Measurements from ENCODE around the gene TFEB.

Gene TFEB

GRCh38 chr6:41651962-41652657 lies 83.3 kb downstream of the TFEB start:
- no peaks in the 10 kb centered on the region for H3K27me3 ChIP-seq (ENCODE audit: insufficient read depth, low read length)
- H3K4me1 ChIP-seq (ENCODE audit: insufficient read depth, low read length), result no peaks in the 10 kb centered on the region
- H3K36me3 ChIP-seq (ENCODE audit: insufficient read depth, low read length), result peaks cover 48% of the 10 kb centered on the region
- H3K4me3 ChIP-seq (ENCODE audit: low read length), result no peak overlapping the region
- no peak overlapping the region for H2AFZ ChIP-seq (ENCODE audit: low read depth, low read length)
- H3K9me3 ChIP-seq (ENCODE audit: low read length), result no peaks in the 10 kb centered on the region

GRCh38 chr6:41651246-41651961 lies 84.0 kb downstream of the TFEB start:
- no peaks in the 10 kb centered on the region for H3K4me1 ChIP-seq (ENCODE audit: insufficient read depth, low read length)
- no peaks in the 10 kb centered on the region for H3K9me3 ChIP-seq (ENCODE audit: low read length)
- no peaks in the 10 kb centered on the region for H3K27me3 ChIP-seq (ENCODE audit: insufficient read depth, low read length)
- H3K36me3 ChIP-seq (ENCODE audit: insufficient read depth, low read length), result peaks cover 55% of the 10 kb centered on the region
- H2AFZ ChIP-seq (ENCODE audit: low read depth, low read length), result no peak overlapping the region
- no peak overlapping the region for H3K4me3 ChIP-seq (ENCODE audit: low read length)

DNA sequence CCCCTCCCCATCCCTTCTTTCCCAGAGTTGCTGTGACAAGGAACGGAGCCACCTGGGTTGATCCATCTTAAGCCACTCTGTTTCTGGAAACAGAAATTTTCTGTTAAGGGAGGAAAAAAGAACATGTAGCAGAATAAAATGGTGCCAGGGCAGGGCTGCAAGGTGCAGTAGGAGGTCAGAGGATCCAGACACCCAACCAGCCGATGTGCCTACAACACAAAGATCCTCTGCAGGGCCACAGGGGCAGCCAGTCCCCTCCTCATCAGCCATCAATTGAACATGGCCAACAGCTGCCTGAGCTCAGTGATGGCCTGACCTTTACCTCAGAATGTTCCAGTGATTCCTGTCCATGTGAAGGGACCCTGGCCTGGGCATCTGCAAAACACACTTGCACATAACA lies 85.3 kb downstream of the TFEB start:
- Histone ChIP-seq H3K9me3 (ENCODE audit: low read length) (no peaks in the 10 kb centered on the region), H3K4me3 (ENCODE audit: low read length) (no peak overlapping the region), H2AFZ (ENCODE audit: low read depth, low read length) (no peak overlapping the region), H3K36me3 (ENCODE audit: insufficient read depth, low read length) (peaks cover 58% of the 10 kb centered on the region), H3K4me1 (ENCODE audit: insufficient read depth, low read length) (no peaks in the 10 kb centered on the region), H3K27me3 (ENCODE audit: insufficient read depth, low read length) (no peaks in the 10 kb centered on the region)

GRCh38 chr6:41649596-41649995 lies 85.8 kb downstream of the TFEB start:
- Histone ChIP-seq H3K27me3 (ENCODE audit: insufficient read depth, low read length) (no peaks in the 10 kb centered on the region), H3K4me3 (ENCODE audit: low read length) (no peak overlapping the region), H3K4me1 (ENCODE audit: insufficient read depth, low read length) (peaks cover 4% of the 10 kb centered on the region), H2AFZ (ENCODE audit: low read depth, low read length) (no peak overlapping the region), H3K9me3 (ENCODE audit: low read length) (no peaks in the 10 kb centered on the region), H3K36me3 (ENCODE audit: insufficient read depth, low read length) (peaks cover 58% of the 10 kb centered on the region)

GRCh38 chr6:41648921-41649320 lies 86.5 kb downstream of the TFEB start:
- Histone ChIP-seq H3K4me1 (ENCODE audit: insufficient read depth, low read length) (peaks cover 11% of the 10 kb centered on the region), H3K4me3 (ENCODE audit: low read length) (no peak overlapping the region), H2AFZ (ENCODE audit: low read depth, low read length) (no peak overlapping the region), H3K36me3 (ENCODE audit: insufficient read depth, low read length) (peaks cover 55% of the 10 kb centered on the region), H3K27me3 (ENCODE audit: insufficient read depth, low read length) (no peaks in the 10 kb centered on the region), H3K9me3 (ENCODE audit: low read length) (no peaks in the 10 kb centered on the region)

GRCh38 chr6:41648070-41648585 lies 87.3 kb downstream of the TFEB start:
- peaks cover 55% of the 10 kb centered on the region for H3K36me3 ChIP-seq (ENCODE audit: insufficient read depth, low read length)
- H3K4me3 ChIP-seq (ENCODE audit: low read length), result no peak overlapping the region
- H2AFZ ChIP-seq (ENCODE audit: low read depth, low read length), result no peak overlapping the region

DNA sequence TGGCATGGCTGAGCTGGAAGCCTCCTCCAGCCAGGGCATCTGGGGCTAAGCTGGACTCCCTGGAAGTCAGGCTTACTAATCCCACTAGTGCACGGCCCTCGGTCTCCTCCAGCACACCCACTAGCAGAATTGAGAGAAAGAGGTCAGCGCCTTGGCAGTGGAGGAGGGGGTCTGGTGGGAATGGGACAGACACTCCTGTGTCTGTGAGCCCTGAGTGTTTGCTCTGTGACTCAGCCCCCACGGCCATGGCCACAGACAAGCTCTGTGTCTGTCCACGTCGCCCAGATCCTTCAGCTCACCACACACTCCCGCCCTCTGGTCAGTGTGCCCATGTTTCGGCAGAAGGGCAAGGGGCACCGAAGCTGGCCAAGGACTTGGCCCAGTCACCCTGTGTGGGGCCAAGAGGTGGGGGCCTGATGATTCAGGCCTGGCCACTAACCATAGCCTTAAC lies 88.3 kb downstream of the TFEB start:
- H2AFZ ChIP-seq (ENCODE audit: low read depth, low read length), result no peak overlapping the region
- H3K27me3 ChIP-seq (ENCODE audit: insufficient read depth, low read length), result no peaks in the 10 kb centered on the region
- peaks cover 48% of the 10 kb centered on the region for H3K36me3 ChIP-seq (ENCODE audit: insufficient read depth, low read length)
- no peaks in the 10 kb centered on the region for H3K9me3 ChIP-seq (ENCODE audit: low read length)
- H3K4me3 ChIP-seq (ENCODE audit: low read length), result no peak overlapping the region
- H3K4me1 ChIP-seq (ENCODE audit: insufficient read depth, low read length), result peaks cover 15% of the 10 kb centered on the region

More at GRCh38 chr6:41648070-41648585, 87.3 kb downstream of the TFEB start:
- no peaks in the 10 kb centered on the region for H3K9me3 ChIP-seq (ENCODE audit: low read length)
- no peaks in the 10 kb centered on the region for H3K27me3 ChIP-seq (ENCODE audit: insufficient read depth, low read length)
- peaks cover 15% of the 10 kb centered on the region for H3K4me1 ChIP-seq (ENCODE audit: insufficient read depth, low read length)

- H3K27me3 ChIP-seq (ENCODE audit: insufficient read depth, low read length), result no peaks in the 10 kb centered on the region
- H3K4me1 ChIP-seq (ENCODE audit: insufficient read depth, low read length), result peaks cover 15% of the 10 kb centered on the region
- no peak overlapping the region for H3K4me3 ChIP-seq (ENCODE audit: low read length)
- H3K9me3 ChIP-seq (ENCODE audit: low read length), result no peaks in the 10 kb centered on the region
- no peak overlapping the region for H2AFZ ChIP-seq (ENCODE audit: low read depth, low read length)
- H3K36me3 ChIP-seq (ENCODE audit: insufficient read depth, low read length), result peaks cover 40% of the 10 kb centered on the region
Observed at GRCh38 chr6:41646026-41646795, 89.2 kb downstream of the TFEB start.

DNA sequence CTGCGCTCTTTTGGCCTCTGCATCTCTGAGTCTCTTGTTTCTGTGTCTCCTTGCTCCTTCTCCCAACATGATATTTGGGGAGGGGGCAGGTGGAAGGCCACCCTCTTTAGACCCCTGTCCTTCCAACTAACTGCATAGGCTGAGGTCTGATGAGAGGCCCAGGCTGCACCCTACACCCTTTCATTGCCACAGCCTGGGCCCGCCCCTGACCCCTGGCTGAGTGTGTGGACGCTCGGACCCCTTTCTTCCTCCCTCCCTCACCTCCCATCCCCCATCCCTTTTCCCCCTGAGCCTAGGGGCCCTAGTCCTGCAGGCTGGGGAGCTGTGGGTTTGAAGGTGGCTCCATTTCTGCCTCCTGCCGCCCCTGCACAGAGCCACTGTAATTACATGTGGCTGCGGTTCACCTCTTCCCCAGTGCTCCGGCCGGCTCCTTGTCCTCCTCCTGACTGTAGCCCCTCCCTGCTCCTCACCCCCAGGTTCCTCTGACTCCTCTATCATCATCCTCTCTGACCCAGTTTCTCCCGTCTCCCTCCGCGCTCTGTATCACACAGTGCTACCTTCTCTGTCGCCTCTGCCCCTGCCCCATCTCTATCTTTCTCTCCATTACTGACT lies 90.3 kb downstream of the TFEB start:
- Histone ChIP-seq H3K27me3 (ENCODE audit: insufficient read depth, low read length) (no peaks in the 10 kb centered on the region), H2AFZ (ENCODE audit: low read depth, low read length) (no peak overlapping the region), H3K4me3 (ENCODE audit: low read length) (no peak overlapping the region), H3K4me1 (ENCODE audit: insufficient read depth, low read length) (peaks cover 16% of the 10 kb centered on the region), H3K36me3 (ENCODE audit: insufficient read depth, low read length) (peaks cover 33% of the 10 kb centered on the region), H3K9me3 (ENCODE audit: low read length) (no peaks in the 10 kb centered on the region)

GRCh38 chr6:41644297-41644879 lies 91.0 kb downstream of the TFEB start:
- no peak overlapping the region for H3K4me3 ChIP-seq (ENCODE audit: low read length)
- H3K27me3 ChIP-seq (ENCODE audit: insufficient read depth, low read length), result no peaks in the 10 kb centered on the region
- H2AFZ ChIP-seq (ENCODE audit: low read depth, low read length), result no peak overlapping the region
- H3K4me1 ChIP-seq (ENCODE audit: insufficient read depth, low read length), result peaks cover 23% of the 10 kb centered on the region
- H3K36me3 ChIP-seq (ENCODE audit: insufficient read depth, low read length), result peaks cover 27% of the 10 kb centered on the region
- H3K9me3 ChIP-seq (ENCODE audit: low read length), result no peaks in the 10 kb centered on the region

DNA sequence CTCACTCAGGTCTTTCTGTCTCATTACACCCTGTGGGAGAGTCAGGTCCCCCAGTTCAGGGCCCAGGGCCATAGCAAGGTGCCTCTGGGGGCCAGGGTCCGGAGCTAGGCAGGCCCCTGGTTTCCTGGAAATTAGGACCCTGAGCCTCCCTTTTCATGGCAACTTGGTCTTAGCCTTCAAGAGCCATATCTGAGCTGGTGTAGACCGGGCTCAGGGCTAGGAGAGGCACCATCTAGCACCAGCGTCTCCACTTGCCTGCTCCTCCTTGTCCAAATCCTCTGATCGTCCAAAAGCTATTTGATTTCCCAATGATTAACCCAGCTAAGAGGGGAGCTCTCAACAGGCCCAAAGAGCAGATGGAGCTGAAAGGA lies 91.5 kb downstream of the TFEB start:
- Histone ChIP-seq H3K27me3 (ENCODE audit: insufficient read depth, low read length) (no peaks in the 10 kb centered on the region), H3K4me1 (ENCODE audit: insufficient read depth, low read length) (peaks cover 25% of the 10 kb centered on the region), H3K4me3 (ENCODE audit: low read length) (no peak overlapping the region), H3K36me3 (ENCODE audit: insufficient read depth, low read length) (peaks cover 24% of the 10 kb centered on the region), H2AFZ (ENCODE audit: low read depth, low read length) (no peak overlapping the region), H3K9me3 (ENCODE audit: low read length) (no peaks in the 10 kb centered on the region)

- Histone ChIP-seq H3K36me3 (ENCODE audit: insufficient read depth, low read length) (peaks cover 19% of the 10 kb centered on the region), H3K27me3 (ENCODE audit: insufficient read depth, low read length) (no peaks in the 10 kb centered on the region), H2AFZ (ENCODE audit: low read depth, low read length) (no peak overlapping the region), H3K4me3 (ENCODE audit: low read length) (no peak overlapping the region), H3K9me3 (ENCODE audit: low read length) (no peaks in the 10 kb centered on the region), H3K4me1 (ENCODE audit: insufficient read depth, low read length) (peaks cover 25% of the 10 kb centered on the region)
Observed at GRCh38 chr6:41642960-41643898, 92.2 kb downstream of the TFEB start.
